BLaER1 (cell line): ENCODE measurements around the gene DYNC1LI2.

ENCODE experiments used
- H3K27ac ChIP-seq: shearing (Covaris generic); formaldehyde crosslinking; 2 replicates; pipeline ENCODE4 v1.8.1; 2022
- H3K27me3 ChIP-seq: shearing (Covaris generic); formaldehyde crosslinking; 2 replicates; pipeline ENCODE4 v1.8.1; 2022
- H3K36me3 ChIP-seq: shearing (Covaris generic); formaldehyde crosslinking; 2 replicates; pipeline ENCODE4 v1.8.1; 2022
- H3K4me1 ChIP-seq: shearing (Covaris generic); formaldehyde crosslinking; 2 replicates; pipeline ENCODE4 v1.8.1; 2022
- H3K4me2 ChIP-seq: shearing (Covaris generic); formaldehyde crosslinking; 2 replicates; pipeline ENCODE4 v1.8.1; 2022
- H3K4me3 ChIP-seq: shearing (Covaris generic); formaldehyde crosslinking; 2 replicates; pipeline ENCODE4 v1.8.1; 2022
- H3K9ac ChIP-seq: shearing (Covaris generic); formaldehyde crosslinking; 2 replicates; pipeline ENCODE4 v1.8.1; 2022
- H3K9me3 ChIP-seq: shearing (Covaris generic); formaldehyde crosslinking; 2 replicates; pipeline ENCODE4 v1.8.1; 2022
- H4K20me1 ChIP-seq: shearing (Covaris generic); formaldehyde crosslinking; 2 replicates; pipeline ENCODE4 v1.8.1; 2022
- Cebpa-rat ChIP-seq: shearing (Covaris generic); IDR thresholded peaks from 2 replicates; pipeline ENCODE4 v1.8.1; 2022

DYNC1LI2 gene

DNA sequence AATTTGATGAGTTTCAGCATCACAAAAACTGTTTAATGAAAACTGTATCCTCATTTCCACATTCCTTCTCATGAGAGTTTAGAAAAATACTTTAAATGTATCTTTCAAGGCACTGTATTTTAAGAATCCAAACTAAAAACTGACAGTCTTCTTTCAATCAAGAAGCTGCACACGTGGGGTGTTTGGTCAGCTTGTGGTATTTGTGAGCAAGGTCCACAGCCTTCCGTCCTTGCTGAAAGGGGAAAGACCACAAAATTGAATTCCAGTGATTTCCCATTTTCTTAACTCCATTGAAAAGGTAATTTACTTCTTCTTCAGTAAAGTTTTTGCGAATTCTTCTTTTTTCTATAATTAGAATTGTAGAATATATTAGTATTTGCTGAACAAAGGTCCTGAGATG, 3.4 kb upstream of the DYNC1LI2 start:
- no peaks in the 10 kb centered on the region for H3K9me3 ChIP-seq
- no peak overlapping the region for H3K9ac ChIP-seq
- H3K4me1 ChIP-seq: peaks cover 16% of the 10 kb centered on the region
- no peak overlapping the region for H3K27ac ChIP-seq
- H3K36me3 ChIP-seq: 0 out of 2 replicates have a peak, but pooled peaks cover 4% of the 10 kb centered on the region
- no peak overlapping the region for H3K4me3 ChIP-seq
- no peak overlapping the region for H3K4me2 ChIP-seq
- no peak for TF ChIP-seq Cebpa-rat
- peaks cover 10% of the 10 kb centered on the region for H3K27me3 ChIP-seq
- peaks cover 14% of the 10 kb centered on the region for H4K20me1 ChIP-seq

DNA sequence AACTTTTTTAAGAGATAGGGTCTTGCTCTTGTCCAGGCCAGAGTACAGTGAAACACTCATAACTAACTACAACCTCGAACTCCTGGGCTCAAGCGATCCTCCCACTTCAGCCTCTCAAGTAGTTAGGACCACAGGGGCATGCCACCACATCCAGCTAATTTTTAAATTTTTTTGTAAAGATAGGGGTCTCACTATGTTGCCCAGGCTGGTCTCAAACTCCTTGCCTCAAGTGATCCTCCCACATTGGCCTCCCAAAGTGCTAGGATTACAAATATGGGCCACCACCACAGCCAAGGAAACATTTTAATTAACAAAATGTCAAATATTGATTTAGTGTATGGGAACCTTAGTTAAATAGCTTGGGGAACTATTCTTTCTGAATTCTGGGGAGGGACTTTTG, 2.8 kb upstream of the DYNC1LI2 start:
- Histone ChIP-seq H3K27me3 (peaks cover 10% of the 10 kb centered on the region), H3K4me2 (no peak overlapping the region), H3K4me3 (no peak overlapping the region), H3K4me1 (peaks cover 22% of the 10 kb centered on the region), H4K20me1 (peaks cover 20% of the 10 kb centered on the region), H3K9ac (no peak overlapping the region), H3K36me3 (peaks cover 6% of the 10 kb centered on the region), H3K27ac (no peak overlapping the region), H3K9me3 (no peaks in the 10 kb centered on the region)
- TF ChIP-seq Cebpa-rat: no peak

DNA sequence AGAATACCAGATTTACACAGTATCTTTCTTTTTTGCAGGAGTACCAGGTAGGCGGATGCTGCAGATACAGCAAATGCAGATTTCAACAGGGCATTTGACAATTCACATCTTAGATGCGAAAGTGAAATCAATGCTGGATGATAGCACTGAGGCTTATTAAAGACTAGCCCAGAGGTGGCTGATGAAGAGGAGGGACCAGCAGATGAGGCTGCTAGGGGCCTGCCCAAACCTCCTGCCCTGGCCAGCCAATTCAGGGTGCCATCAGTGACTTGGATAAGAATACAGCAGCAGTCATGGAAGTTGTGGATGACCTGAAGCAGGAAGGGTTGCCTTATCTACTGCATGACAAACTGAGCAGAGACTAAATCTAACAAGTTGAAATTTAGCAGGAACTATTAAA, 1.5 kb upstream of the DYNC1LI2 start:
- no peak overlapping the region for H3K27ac ChIP-seq
- no peak overlapping the region for H3K4me3 ChIP-seq
- no peaks in the 10 kb centered on the region for H3K9me3 ChIP-seq
- peaks cover 32% of the 10 kb centered on the region for H4K20me1 ChIP-seq
- H3K36me3 ChIP-seq: peaks cover 18% of the 10 kb centered on the region
- peaks cover 31% of the 10 kb centered on the region for H3K4me1 ChIP-seq
- no peak overlapping the region for H3K9ac ChIP-seq
- H3K4me2 ChIP-seq: no peak overlapping the region
- H3K27me3 ChIP-seq: peaks cover 10% of the 10 kb centered on the region
- no peak for TF ChIP-seq Cebpa-rat

DNA sequence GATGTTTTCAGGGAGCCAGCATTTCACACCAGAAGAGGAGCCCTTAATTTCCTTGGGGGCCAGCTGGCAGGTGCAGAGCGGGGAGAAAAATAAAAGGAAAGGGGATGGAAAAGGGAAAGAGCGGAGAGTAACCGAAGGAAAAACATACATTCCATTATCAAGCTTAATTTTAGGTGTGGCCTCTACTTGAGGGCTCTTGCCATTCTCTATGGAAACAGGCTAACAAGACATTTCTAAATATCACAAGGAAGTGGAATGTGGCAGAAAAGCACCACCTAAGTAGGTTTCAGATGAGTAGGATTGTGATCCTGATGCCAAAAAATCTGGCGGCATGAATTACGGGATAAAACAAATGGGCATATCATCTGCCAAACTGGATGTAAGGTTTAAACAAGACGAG, 970 bp upstream of the DYNC1LI2 start:
- no peak overlapping the region for H3K27ac ChIP-seq
- peaks cover 10% of the 10 kb centered on the region for H3K27me3 ChIP-seq
- H4K20me1 ChIP-seq: peaks cover 37% of the 10 kb centered on the region
- H3K9ac ChIP-seq: no peak overlapping the region
- peaks cover 24% of the 10 kb centered on the region for H3K36me3 ChIP-seq
- H3K4me1 ChIP-seq: peaks cover 37% of the 10 kb centered on the region
- peak overlapping the region; percentile 97 for H3K4me2 ChIP-seq
- H3K4me3 ChIP-seq: no peak overlapping the region
- no peaks in the 10 kb centered on the region for H3K9me3 ChIP-seq
- no peak for TF ChIP-seq Cebpa-rat

DNA sequence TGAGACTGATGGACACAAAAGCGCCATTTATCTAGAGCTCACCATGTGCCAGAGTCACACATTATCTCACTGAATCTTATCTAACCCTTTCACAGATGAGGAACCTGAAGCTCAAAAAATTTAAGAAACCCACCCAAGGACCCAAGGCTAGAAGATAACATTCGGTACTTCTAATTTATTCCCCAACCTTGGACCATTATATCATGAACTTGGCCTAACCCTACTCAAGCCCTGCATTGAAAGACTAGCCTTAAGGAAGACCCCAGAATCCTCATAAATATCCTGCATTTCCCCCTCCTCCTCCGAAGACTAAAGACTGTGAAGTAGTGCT, 548 bp upstream of the DYNC1LI2 start:
- TF ChIP-seq Cebpa-rat: no peak
- H3K36me3 ChIP-seq: peaks cover 28% of the 10 kb centered on the region
- peaks cover 41% of the 10 kb centered on the region for H3K4me1 ChIP-seq
- H3K4me3 ChIP-seq: peak overlapping the region; percentile 100
- peak overlapping the region; percentile 97 for H3K27ac ChIP-seq
- H3K9ac ChIP-seq: peak overlapping the region; percentile 98
- H4K20me1 ChIP-seq: peaks cover 42% of the 10 kb centered on the region
- H3K4me2 ChIP-seq: peak overlapping the region; percentile 97
- H3K9me3 ChIP-seq: no peaks in the 10 kb centered on the region
- peaks cover 10% of the 10 kb centered on the region for H3K27me3 ChIP-seq

DNA sequence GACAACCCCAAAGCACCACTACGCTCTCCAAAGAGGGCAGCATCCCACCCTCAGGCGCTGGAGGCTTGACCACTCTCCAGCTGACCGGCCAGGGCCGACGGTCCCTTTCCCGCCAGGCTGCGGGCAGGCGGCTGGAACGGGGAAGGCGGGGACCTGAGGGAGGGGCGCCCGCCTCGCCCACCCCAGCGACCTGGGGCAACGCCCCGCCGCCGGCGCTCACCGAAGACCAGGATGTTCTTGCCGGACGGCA, 431 bp downstream of the DYNC1LI2 start:
- Histone ChIP-seq H3K27me3 (peaks cover 10% of the 10 kb centered on the region), H4K20me1 (peaks cover 51% of the 10 kb centered on the region), H3K4me3 (peak overlapping the region; percentile 100), H3K36me3 (peaks cover 38% of the 10 kb centered on the region), H3K4me1 (peaks cover 51% of the 10 kb centered on the region), H3K9ac (peak overlapping the region; percentile 98), H3K9me3 (no peaks in the 10 kb centered on the region), H3K4me2 (peak overlapping the region; percentile 97), H3K27ac (peak overlapping the region; percentile 97)
- TF ChIP-seq Cebpa-rat: no peak

DNA sequence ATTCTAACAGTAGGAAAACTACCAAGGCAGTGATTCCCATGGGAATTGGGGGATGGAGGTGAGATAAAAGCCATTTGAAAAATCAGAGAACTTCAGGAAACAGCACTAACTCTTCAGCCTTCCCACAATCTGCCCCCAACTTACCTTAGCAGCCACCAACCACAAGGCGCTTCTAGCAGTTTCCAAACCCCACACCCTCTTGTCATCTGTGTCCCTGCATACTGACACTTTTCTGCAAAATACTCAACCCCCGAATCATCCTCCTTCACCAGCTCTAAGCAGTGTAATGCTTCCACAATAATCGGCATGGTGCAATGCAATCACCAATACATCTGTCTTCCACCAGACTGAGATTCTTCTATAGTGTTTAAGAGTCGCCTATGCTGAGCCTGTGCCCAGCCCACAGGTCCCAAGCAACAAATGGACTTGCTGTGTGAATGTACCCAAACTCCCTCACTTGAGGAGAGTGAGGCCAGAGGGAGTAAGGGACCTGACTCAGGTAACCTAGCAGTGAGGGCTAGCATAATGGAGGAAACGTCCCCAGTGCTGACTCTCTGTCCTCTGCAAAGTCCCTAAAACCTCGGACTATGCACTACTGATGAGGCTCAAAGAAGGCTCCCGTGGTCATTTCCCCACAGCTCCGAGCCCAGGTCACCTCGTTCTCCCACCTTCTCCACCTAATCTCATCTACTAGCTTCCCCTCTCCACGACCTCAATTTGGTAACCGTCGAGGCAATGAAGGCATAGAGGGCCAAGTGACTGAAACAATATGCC, 943 bp downstream of the DYNC1LI2 start:
- no peaks in the 10 kb centered on the region for H3K9me3 ChIP-seq
- H3K27ac ChIP-seq: peak overlapping the region; percentile 97
- peak overlapping the region; percentile 97 for H3K4me2 ChIP-seq
- peaks cover 57% of the 10 kb centered on the region for H4K20me1 ChIP-seq
- peak overlapping the region; percentile 100 for H3K4me3 ChIP-seq
- no peak for TF ChIP-seq Cebpa-rat
- H3K36me3 ChIP-seq: peaks cover 43% of the 10 kb centered on the region
- peak overlapping the region; percentile 98 for H3K9ac ChIP-seq
- H3K4me1 ChIP-seq: peaks cover 51% of the 10 kb centered on the region
- peaks cover 10% of the 10 kb centered on the region for H3K27me3 ChIP-seq

DNA sequence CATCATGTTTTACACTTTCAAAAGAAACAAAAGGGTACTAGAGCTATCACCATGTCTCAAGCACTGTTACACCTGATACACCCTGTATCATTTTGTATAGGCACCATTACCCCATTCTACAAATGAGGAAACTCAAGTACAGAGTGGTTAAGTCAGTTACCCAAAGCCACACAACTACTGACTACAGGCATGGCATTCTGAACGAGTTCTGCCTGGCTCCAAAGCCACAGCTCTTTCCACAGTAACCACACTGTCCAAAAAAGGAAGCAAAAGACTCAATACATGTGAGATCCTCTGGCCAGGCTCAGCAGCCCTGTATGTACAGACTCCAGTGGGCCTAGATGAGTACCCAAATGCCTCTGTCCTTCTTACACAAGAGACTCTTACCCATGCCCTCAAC, 4.7 kb downstream of the DYNC1LI2 start:
- no peak for TF ChIP-seq Cebpa-rat
- H3K4me3 ChIP-seq: no peak overlapping the region
- H4K20me1 ChIP-seq: peaks cover 94% of the 10 kb centered on the region
- H3K4me1 ChIP-seq: peaks cover 58% of the 10 kb centered on the region
- no peak overlapping the region for H3K9ac ChIP-seq
- no peak overlapping the region for H3K27ac ChIP-seq
- no peaks in the 10 kb centered on the region for H3K27me3 ChIP-seq
- H3K4me2 ChIP-seq: peak overlapping the region; percentile 49
- peaks cover 81% of the 10 kb centered on the region for H3K36me3 ChIP-seq
- no peaks in the 10 kb centered on the region for H3K9me3 ChIP-seq

DNA sequence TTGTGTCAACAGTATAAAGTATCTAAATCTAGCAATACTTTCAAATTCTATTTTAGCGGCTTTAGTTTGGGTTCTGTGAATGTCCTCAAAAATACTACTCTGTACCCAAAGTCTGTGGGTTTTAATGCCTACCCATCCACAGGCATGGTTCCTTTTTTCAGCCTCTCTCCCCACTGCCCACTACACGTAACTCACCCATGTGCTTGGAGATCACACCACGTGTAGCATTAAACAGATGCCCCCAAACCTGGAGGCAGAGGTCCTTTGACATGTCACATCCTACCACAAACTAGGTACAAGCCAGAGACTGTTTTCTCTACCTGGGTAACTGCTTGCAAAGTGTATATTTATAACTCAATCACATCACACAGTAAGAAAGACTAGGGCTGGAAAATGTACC, 5.4 kb downstream of the DYNC1LI2 start:
- Histone ChIP-seq H3K9ac (no peak overlapping the region), H3K36me3 (peaks cover 87% of the 10 kb centered on the region), H3K4me1 (peaks cover 61% of the 10 kb centered on the region), H3K4me2 (peak overlapping the region; percentile 49), H3K4me3 (no peak overlapping the region), H3K27ac (no peak overlapping the region), H3K27me3 (no peaks in the 10 kb centered on the region), H4K20me1 (peaks cover 99% of the 10 kb centered on the region), H3K9me3 (no peaks in the 10 kb centered on the region)
- no peak for TF ChIP-seq Cebpa-rat

DNA sequence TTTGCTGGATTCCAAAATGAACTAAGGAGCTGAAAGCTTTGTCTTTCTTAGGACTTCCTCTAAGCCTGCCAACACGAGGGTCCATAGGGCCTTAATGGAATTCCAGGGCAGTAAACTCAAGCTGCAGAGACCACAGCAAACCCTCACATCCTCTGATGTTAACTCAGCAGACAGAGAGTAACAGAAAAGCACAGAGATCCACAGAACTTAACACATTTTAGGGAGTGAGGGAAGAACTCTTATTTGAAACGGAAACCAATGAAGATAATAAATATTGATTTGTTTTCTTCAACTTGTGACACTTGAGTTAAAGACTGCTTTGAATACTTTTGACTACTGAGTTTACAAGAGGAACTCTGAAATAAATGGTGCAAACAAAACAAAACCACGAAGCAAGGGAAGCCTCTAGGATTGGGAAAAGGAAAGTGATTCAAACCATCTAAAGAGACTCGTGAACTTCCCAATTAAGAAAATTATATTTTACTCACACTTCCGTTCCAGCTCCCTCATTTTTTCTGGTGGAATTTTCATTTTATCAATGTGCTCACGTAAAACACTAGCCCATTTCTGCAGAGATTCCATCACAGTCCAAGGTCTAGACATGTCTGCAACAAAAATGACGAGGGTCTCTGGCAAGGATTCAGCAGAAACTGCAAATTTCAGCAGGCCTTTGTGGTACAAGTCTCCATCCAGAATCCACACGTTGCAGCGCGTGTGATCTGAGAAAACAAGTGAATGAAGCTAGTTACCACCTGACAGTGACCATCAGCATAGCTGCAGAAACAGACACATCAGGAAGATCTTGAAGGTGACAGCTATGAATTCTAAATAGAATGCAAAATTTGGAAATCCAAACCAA, 9.2 kb downstream of the DYNC1LI2 start:
- Histone ChIP-seq H3K9me3 (no peaks in the 10 kb centered on the region), H3K4me2 (no peak overlapping the region; the same call in 1 of the 2 replicates), H3K4me3 (no peak overlapping the region), H3K27ac (no peak overlapping the region), H4K20me1 (peaks cover 100% of the 10 kb centered on the region), H3K4me1 (peaks cover 28% of the 10 kb centered on the region), H3K36me3 (peaks cover 100% of the 10 kb centered on the region), H3K27me3 (no peaks in the 10 kb centered on the region), H3K9ac (peak overlapping the region; percentile 16)
- no peak for TF ChIP-seq Cebpa-rat
